ENCODE results near the gene OGFOD2. TPM values are rescaled to one million over a fixed set of nuclear protein-coding genes. Genes with fewer than 3 reads are reported as not detected.

The OGFOD2 gene
- total RNA-seq, 1 donor from 2014 or later: 8.9 TPM

- no peak for DNase-seq (ENCODE audit: low read depth)
- TF ChIP-seq CTCF (conservative IDR thresholded peaks at IDR 0.05; ENCODE audit: low read depth, low read length): no peak
- no peak overlapping the region for H3K4me3 ChIP-seq (ENCODE audit: low read depth, low read length)
These were observed 10.6 kb downstream of the OGFOD2 start for GRCh38 chr12:122985338-122986257.

- no peak for DNase-seq (ENCODE audit: low read depth)
- no peak overlapping the region for H3K4me3 ChIP-seq (ENCODE audit: low read depth, low read length)
- TF ChIP-seq CTCF (conservative IDR thresholded peaks at IDR 0.05; ENCODE audit: low read depth, low read length): no peak
These were observed 11.3 kb downstream of the OGFOD2 start for GRCh38 chr12:122986258-122986871.

GRCh38 chr12:122987086-122987951 is 12.3 kb downstream of the OGFOD2 start:
- H3K4me3 ChIP-seq (ENCODE audit: low read depth, low read length): no peak overlapping the region
- no peak for DNase-seq (ENCODE audit: low read depth)
- no peak for TF ChIP-seq CTCF (conservative IDR thresholded peaks at IDR 0.05; ENCODE audit: low read depth, low read length)

GRCh38 chr12:122988036-122988435 is 13.0 kb downstream of the OGFOD2 start:
- no peak for DNase-seq (ENCODE audit: low read depth)
- no peak overlapping the region for H3K4me3 ChIP-seq (ENCODE audit: low read depth, low read length)
- TF ChIP-seq CTCF (conservative IDR thresholded peaks at IDR 0.05; ENCODE audit: low read depth, low read length): no peak

- H3K4me3 ChIP-seq (ENCODE audit: low read depth, low read length): no peak overlapping the region
- no peak for DNase-seq (ENCODE audit: low read depth)
- TF ChIP-seq CTCF (conservative IDR thresholded peaks at IDR 0.05; ENCODE audit: low read depth, low read length): no peak
These were observed 13.7 kb downstream of the OGFOD2 start for GRCh38 chr12:122988612-122989212.

- H3K4me3 ChIP-seq (ENCODE audit: low read depth, low read length): no peak overlapping the region
- no peak for TF ChIP-seq CTCF (conservative IDR thresholded peaks at IDR 0.05; ENCODE audit: low read depth, low read length)
- no peak for DNase-seq (ENCODE audit: low read depth)
These were observed 14.3 kb downstream of the OGFOD2 start for GRCh38 chr12:122989225-122989839.
